ENCODE results near the gene SDK1. TPM values are rescaled to one million over a fixed set of nuclear protein-coding genes. Genes with fewer than 3 reads are reported as not detected.

Gene SDK1
- total RNA-seq, 2 donors from 2014 or later, result 1.3 to 2.6 TPM

DNA sequence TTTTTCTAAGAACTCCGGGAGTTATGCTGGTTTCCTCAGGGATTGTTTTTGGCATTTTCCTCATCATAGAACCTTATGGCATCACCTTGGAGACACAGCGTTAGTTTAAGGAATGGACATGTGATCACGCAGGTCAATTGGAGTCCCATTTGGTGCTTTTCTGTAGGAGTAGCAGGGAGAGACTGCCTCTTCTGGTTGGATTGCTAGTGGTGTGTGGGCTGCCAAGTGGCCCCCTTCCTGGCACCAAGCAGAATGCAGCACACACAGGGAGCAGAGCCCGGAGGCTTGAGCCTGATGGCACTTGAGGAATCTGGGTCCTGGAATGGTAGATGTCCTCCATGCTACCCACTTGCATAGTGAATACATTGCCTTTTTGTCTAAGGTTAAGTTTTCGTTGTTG lies 57.9 kb downstream of the SDK1 start:
- no peak for DNase-seq
- no peaks in the 10 kb centered on the region for H3K4me1 ChIP-seq
- H3K4me3 ChIP-seq, result no peak overlapping the region
- TF ChIP-seq, protein P1, sequence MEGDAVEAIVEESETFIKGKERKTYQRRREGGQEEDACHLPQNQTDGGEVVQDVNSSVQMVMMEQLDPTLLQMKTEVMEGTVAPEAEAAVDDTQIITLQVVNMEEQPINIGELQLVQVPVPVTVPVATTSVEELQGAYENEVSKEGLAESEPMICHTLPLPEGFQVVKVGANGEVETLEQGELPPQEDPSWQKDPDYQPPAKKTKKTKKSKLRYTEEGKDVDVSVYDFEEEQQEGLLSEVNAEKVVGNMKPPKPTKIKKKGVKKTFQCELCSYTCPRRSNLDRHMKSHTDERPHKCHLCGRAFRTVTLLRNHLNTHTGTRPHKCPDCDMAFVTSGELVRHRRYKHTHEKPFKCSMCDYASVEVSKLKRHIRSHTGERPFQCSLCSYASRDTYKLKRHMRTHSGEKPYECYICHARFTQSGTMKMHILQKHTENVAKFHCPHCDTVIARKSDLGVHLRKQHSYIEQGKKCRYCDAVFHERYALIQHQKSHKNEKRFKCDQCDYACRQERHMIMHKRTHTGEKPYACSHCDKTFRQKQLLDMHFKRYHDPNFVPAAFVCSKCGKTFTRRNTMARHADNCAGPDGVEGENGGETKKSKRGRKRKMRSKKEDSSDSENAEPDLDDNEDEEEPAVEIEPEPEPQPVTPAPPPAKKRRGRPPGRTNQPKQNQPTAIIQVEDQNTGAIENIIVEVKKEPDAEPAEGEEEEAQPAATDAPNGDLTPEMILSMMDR (IDR thresholded peaks at IDR 0.05), result no peak
- no peak overlapping the region for H3K27ac ChIP-seq
- intact Hi-C loops (cut with DNase I), result no loop called here
- no peaks in the 10 kb centered on the region for H3K9me3 ChIP-seq
- H3K9ac ChIP-seq (ENCODE audit: low read depth in 2 of 2, low read length in 2 of 2), result no peak overlapping the region
- H3K36me3 ChIP-seq, result no peaks in the 10 kb centered on the region
- no peaks in the 10 kb centered on the region for H3K27me3 ChIP-seq

DNA sequence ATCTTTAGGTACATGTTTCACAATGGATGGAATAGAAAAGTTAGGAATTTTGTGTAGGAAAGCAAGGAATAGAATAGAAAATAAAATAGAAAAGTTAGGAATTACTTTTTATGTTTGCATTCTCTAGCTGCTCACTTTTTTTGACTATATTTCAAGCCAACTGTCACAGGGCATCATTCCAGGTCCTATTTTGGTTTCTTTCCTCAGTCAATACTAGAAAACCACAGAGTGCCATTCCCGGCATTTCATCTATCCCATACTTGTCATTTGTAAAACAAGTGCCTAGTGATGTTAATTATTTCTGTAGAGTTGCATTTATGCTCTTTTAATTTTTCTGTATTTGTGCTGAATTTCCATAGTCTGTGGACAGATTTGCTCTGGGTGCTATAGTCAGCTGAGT lies 66.2 kb downstream of the SDK1 start:
- Histone ChIP-seq H3K9ac (ENCODE audit: low read depth in 2 of 2, low read length in 2 of 2) (no peak overlapping the region), H3K27me3 (no peaks in the 10 kb centered on the region), H3K36me3 (no peaks in the 10 kb centered on the region), H3K4me1 (no peaks in the 10 kb centered on the region), H3K4me3 (no peak overlapping the region), H3K27ac (no peak overlapping the region), H3K9me3 (no peaks in the 10 kb centered on the region)
- DNase-seq, result no peak
- TF ChIP-seq, protein P1 (IDR thresholded peaks at IDR 0.05), result no peak
- intact Hi-C loops (cut with DNase I), result no loop called here

DNA sequence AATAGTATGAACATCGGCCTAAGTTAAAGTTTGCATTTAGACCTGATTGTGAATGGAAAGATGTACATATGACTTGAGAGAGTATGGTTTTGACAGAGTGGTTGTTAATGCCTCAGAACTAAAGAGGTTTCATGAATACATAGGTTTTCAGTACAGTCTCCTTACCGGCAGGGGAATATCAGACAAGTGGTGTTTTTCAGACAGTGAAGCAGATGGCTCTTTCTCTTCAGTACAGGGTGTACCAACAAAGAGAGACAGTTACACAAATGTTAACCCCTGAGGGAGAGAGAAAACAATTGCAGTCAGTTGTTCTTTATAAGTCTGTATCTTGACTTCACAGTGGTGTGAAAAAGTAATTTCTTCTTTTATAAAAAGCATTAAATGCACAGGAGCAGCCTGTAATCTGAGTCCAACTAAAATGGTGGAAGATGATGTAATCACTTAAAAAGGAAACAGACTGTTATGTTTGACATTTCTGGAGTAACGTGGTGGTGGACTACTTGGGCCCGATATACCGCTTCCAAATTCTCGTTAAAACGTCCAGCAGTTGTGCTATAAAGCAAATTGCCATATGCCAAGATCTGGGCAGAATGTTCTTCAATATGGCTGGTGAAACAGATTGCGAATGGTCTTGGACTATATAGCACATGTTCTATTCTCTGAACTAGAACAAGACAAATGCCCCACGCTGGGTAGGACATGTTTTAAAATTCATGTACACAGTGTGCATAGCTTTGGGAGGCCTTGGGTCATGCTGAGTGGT lies 69.2 kb downstream of the SDK1 start:
- TF ChIP-seq, protein P1 (IDR thresholded peaks at IDR 0.05), result no peak
- no peaks in the 10 kb centered on the region for H3K36me3 ChIP-seq
- H3K27me3 ChIP-seq, result no peaks in the 10 kb centered on the region
- no peak for DNase-seq
- no peaks in the 10 kb centered on the region for H3K9me3 ChIP-seq
- H3K4me3 ChIP-seq, result no peak overlapping the region
- H3K9ac ChIP-seq (ENCODE audit: low read depth in 2 of 2, low read length in 2 of 2), result no peak overlapping the region
- H3K27ac ChIP-seq, result no peak overlapping the region
- no peaks in the 10 kb centered on the region for H3K4me1 ChIP-seq
- intact Hi-C loops (cut with DNase I), result no loop called here

DNA sequence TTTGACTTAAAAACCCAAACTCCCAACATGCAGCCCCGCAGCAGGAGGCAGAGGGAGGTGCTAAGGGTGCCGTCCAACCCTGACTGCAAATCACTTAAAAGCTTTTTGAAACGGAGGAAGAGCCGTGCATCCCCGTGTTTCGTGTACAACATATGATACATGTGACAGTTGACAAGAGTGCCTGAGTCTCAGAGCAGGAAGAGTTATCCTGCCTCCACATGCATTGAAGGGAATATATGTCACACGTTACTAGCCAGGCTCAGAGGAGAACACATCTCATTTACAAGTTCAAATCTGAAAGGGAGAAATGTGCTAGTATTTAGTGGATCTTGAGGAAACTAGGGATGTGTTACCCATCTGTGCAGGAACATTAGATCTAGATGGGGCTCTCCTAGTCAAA lies 69.9 kb downstream of the SDK1 start:
- Histone ChIP-seq H3K27me3 (no peaks in the 10 kb centered on the region), H3K27ac (no peak overlapping the region), H3K4me1 (no peaks in the 10 kb centered on the region), H3K36me3 (no peaks in the 10 kb centered on the region), H3K9ac (ENCODE audit: low read depth in 2 of 2, low read length in 2 of 2) (no peak overlapping the region), H3K9me3 (no peaks in the 10 kb centered on the region), H3K4me3 (no peak overlapping the region)
- DNase-seq, result no peak
- intact Hi-C loops (cut with DNase I), result no loop called here
- TF ChIP-seq, protein P1 (IDR thresholded peaks at IDR 0.05), result no peak

DNA sequence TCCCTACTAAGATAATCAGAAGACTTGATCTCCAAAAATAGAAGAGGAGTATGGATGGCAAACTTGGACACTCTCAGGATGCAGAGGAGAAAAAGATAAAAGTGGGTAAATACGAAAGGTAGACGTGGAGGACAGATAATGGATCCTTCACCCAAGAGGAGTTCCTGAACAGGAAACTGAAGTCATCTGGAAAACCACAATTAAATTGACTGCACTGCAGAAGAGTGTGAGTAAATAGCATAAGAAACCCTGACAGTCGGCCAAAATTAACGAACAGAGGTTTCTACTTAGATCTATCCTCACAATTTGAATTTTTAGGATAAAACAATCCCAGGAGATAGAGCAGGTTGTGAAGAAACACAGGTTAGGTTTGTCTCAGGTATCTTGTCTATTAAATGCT lies 70.5 kb downstream of the SDK1 start:
- no peak for DNase-seq
- H3K4me1 ChIP-seq, result no peaks in the 10 kb centered on the region
- intact Hi-C loops (cut with DNase I), result no loop called here
- no peak overlapping the region for H3K4me3 ChIP-seq
- TF ChIP-seq, protein P1 (IDR thresholded peaks at IDR 0.05), result no peak
- H3K27me3 ChIP-seq, result no peaks in the 10 kb centered on the region
- no peaks in the 10 kb centered on the region for H3K36me3 ChIP-seq
- no peak overlapping the region for H3K27ac ChIP-seq
- H3K9me3 ChIP-seq, result no peaks in the 10 kb centered on the region
- no peak overlapping the region for H3K9ac ChIP-seq (ENCODE audit: low read depth in 2 of 2, low read length in 2 of 2)

Data from colonic mucosa (tissue), 4 donors.